HepG2 (cell line): ENCODE measurements around the gene RASSF10. TPM values are rescaled to one million over a fixed set of nuclear protein-coding genes. Genes with fewer than 3 reads are reported as not detected.

ENCODE experiments used
- ARID3A ChIP-seq: IDR thresholded peaks from 2 replicates; pipeline ENCODE4 v1.6.1; 2012; ENCODE audit warnings: low read depth, low read length, improper control_type of control experiment
- ARNT2 ChIP-seq: sonication (generic); formaldehyde crosslinking; IDR thresholded peaks from 2 replicates; pipeline ENCODE4 v1.8.0; 2022; ENCODE audit warnings: mild to moderate bottlenecking, low read depth, missing genetic modification reagents, moderate library complexity
- ARNTL ChIP-seq: sonication (generic); formaldehyde crosslinking; IDR thresholded peaks from 2 replicates; pipeline ENCODE4 v1.4.0; 2020; ENCODE audit warnings: mild to moderate bottlenecking, missing genetic modification reagents
- E2F1 ChIP-seq: sonication (generic); formaldehyde crosslinking; IDR thresholded peaks from 2 replicates; pipeline ENCODE4 v1.5.0; 2020; ENCODE audit warnings: missing genetic modification reagents
- FOXP1 ChIP-seq, 2 experiments: fragments of 450-650 bp in 1 of 2; IDR thresholded peaks; 2 replicates each; pipeline ENCODE4 v1.6.1; 2017 to 2018; ENCODE audit warnings: antibody characterized with exemption in 1 of 2
- GATAD1 ChIP-seq: IDR thresholded peaks from 2 replicates; pipeline ENCODE4 v1.6.1; 2016; ENCODE audit warnings: missing genetic modification reagents, missing compliant biosample characterization
- HNRNPL ChIP-seq: fragments of 200-400 bp; formaldehyde crosslinking; IDR thresholded peaks from 2 replicates; pipeline ENCODE4 v1.6.1; 2017; ENCODE audit warnings: mild to moderate bottlenecking, low read depth, low read length
- KLF6 ChIP-seq: IDR thresholded peaks from 2 replicates; pipeline ENCODE4 v1.8.0; 2016; ENCODE audit warnings: missing biosample characterization, missing genetic modification reagents
- MBNL3 ChIP-seq: fragments of 250-450 bp; sonication (Bioruptor Pico); conservative IDR thresholded peaks from 2 replicates; pipeline ENCODE4 v1.8.0; 2022; ENCODE audit warnings: mild to moderate bottlenecking, inconsistent platforms
- NR2F2 ChIP-seq: IDR thresholded peaks from 2 replicates; pipeline ENCODE4 v1.6.1; 2012; ENCODE audit warnings: low read depth, inconsistent platforms, borderline replicate concordance
- PTBP1 ChIP-seq: fragments of 200-400 bp; formaldehyde crosslinking; IDR thresholded peaks from 2 replicates; pipeline ENCODE4 v1.6.1; 2018; ENCODE audit warnings: low read length, low read depth; ENCODE audit not compliant: poor library complexity, severe bottlenecking
- RORA ChIP-seq: sonication (generic); formaldehyde crosslinking; IDR thresholded peaks from 2 replicates; pipeline ENCODE4 v1.5.0; 2020; ENCODE audit warnings: mild to moderate bottlenecking, missing genetic modification reagents, moderate library complexity
- SALL2 ChIP-seq: sonication (generic); formaldehyde crosslinking; IDR thresholded peaks from 2 replicates; pipeline ENCODE4 v1.8.1; 2023; ENCODE audit warnings: mild to moderate bottlenecking, missing genetic modification reagents, inconsistent platforms
- ZNF143 ChIP-seq: sonication (generic); formaldehyde crosslinking; IDR thresholded peaks from 2 replicates; pipeline ENCODE4 v1.4.0; 2020; ENCODE audit warnings: missing genetic modification reagents
- ZNF441 ChIP-seq: sonication (generic); formaldehyde crosslinking; IDR thresholded peaks from 2 replicates; pipeline ENCODE4 v1.7.0; 2021; ENCODE audit warnings: missing genetic modification reagents, borderline replicate concordance
- ZNF512B ChIP-seq: sonication (generic); formaldehyde crosslinking; IDR thresholded peaks from 2 replicates; pipeline ENCODE4 v1.5.1; 2020; ENCODE audit warnings: missing genetic modification reagents, mild to moderate bottlenecking, borderline replicate concordance
- ZNF557 ChIP-seq: sonication (generic); formaldehyde crosslinking; IDR thresholded peaks from 2 replicates; pipeline ENCODE4 v1.4.0; 2020; ENCODE audit warnings: missing genetic modification reagents
- ZNF816 ChIP-seq: sonication (generic); formaldehyde crosslinking; IDR thresholded peaks from 2 replicates; pipeline ENCODE4 v1.8.0; 2022; ENCODE audit warnings: missing genetic modification reagents, mild to moderate bottlenecking, borderline replicate concordance
- polyA plus RNA-seq, 8 experiments: library from polyadenylated mRNA; depleted of rRNA in 3 of 8; stranded (reverse) in 7 of 8; unstranded in 1 of 8; fragments of >200 nt; fragmentation: Illumina TruSeq in 4 of 8; extraction: Trizol in 4 of 8; gene quantifications; 2 replicates each; pipeline versions ENCODE4 v1.2.1 to v1.2.3, GENCODE V29; 2011 to 2016; ENCODE audit warnings: low read depth in 4 of 8, missing spikeins in 1 of 8, mixed read lengths in 1 of 8; ENCODE audit not compliant: insufficient read depth in 1 of 8
- total RNA-seq, 5 experiments: library from RNA; depleted of rRNA; stranded (reverse); fragments of >200 nt; fragmentation: Illumina TruSeq; extraction: Trizol; gene quantifications; 2 replicates each; pipeline ENCODE4 v1.2.3, GENCODE V29; 2016; ENCODE audit warnings: low read depth in 1 of 5
- TF ChIP-seq, protein P1 (sequence below): sonication (generic); formaldehyde crosslinking; IDR thresholded peaks from 2 replicates; pipeline ENCODE4; 2020; ENCODE audit warnings: missing genetic modification reagents, mild to moderate bottlenecking, borderline replicate concordance
- TF ChIP-seq, protein P2 (sequence below): sonication (generic); formaldehyde crosslinking; IDR thresholded peaks from 2 replicates; pipeline ENCODE4 v1.4.0; 2020; ENCODE audit warnings: mild to moderate bottlenecking, missing genetic modification reagents, borderline replicate concordance

Gene RASSF10
- total and polyA plus RNA-seq, 2 of the 13 experiments (the other 11 are each of a cell fraction or from before 2014, with no cell fraction given): not detected

DNA sequence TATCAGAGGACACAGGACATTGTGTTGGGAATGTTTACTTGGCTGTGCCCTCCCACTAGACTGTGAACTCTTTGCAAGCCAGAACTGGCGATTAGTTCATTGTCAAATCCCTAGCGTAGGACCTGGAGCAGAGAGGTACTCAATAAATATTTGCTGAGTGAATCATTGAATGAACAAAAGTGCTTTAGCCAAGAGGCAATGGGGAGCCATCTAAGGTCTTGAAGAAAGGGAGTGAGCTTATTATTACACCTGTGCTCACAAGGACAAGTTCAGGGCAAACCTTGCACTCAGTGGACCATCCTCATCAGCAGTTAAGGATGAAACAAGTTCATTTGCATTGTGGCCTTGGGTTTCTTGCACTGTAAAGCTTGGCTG is 1.1 kb upstream of the RASSF10 start (continued):
- no peak for TF ChIP-seq E2F1 (CRISPR knock-in tag)
- TF ChIP-seq ZNF557 (CRISPR knock-in tag): 0 out of 2 replicates have a peak, but pooled peaks have one; percentile 39
- TF ChIP-seq, protein P1, sequence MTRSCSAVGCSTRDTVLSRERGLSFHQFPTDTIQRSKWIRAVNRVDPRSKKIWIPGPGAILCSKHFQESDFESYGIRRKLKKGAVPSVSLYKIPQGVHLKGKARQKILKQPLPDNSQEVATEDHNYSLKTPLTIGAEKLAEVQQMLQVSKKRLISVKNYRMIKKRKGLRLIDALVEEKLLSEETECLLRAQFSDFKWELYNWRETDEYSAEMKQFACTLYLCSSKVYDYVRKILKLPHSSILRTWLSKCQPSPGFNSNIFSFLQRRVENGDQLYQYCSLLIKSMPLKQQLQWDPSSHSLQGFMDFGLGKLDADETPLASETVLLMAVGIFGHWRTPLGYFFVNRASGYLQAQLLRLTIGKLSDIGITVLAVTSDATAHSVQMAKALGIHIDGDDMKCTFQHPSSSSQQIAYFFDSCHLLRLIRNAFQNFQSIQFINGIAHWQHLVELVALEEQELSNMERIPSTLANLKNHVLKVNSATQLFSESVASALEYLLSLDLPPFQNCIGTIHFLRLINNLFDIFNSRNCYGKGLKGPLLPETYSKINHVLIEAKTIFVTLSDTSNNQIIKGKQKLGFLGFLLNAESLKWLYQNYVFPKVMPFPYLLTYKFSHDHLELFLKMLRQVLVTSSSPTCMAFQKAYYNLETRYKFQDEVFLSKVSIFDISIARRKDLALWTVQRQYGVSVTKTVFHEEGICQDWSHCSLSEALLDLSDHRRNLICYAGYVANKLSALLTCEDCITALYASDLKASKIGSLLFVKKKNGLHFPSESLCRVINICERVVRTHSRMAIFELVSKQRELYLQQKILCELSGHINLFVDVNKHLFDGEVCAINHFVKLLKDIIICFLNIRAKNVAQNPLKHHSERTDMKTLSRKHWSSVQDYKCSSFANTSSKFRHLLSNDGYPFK: no peak
- no peak for TF ChIP-seq RORA (CRISPR knock-in tag)
- TF ChIP-seq ZNF441 (CRISPR knock-in tag): peak; percentile 65; the same call in 1 of the 2 replicates
- TF ChIP-seq KLF6 (CRISPR knock-in tag): no peak
- TF ChIP-seq ARID3A: peak; percentile 75; the same call in 1 of the 2 replicates
- TF ChIP-seq ZNF512B (CRISPR knock-in tag): peak; percentile 19; the same call in 1 of the 2 replicates
- TF ChIP-seq SALL2 (CRISPR knock-in tag): no peak
- no peak for TF ChIP-seq ZNF143 (CRISPR knock-in tag)
- TF ChIP-seq ZNF816 (CRISPR knock-in tag): 0 out of 2 replicates have a peak, but pooled peaks have one; percentile 59
- TF ChIP-seq FOXP1 (IDR thresholded peaks at IDR 0.05): no peak
- TF ChIP-seq FOXP1 (CRISPR knock-in tag; IDR thresholded peaks at IDR 0.05): peak; percentile 84
- TF ChIP-seq MBNL3 (CRISPR knock-in tag): no peak
- TF ChIP-seq NR2F2: peak; percentile 30; the same call in 1 of the 2 replicates
- TF ChIP-seq, protein P2, sequence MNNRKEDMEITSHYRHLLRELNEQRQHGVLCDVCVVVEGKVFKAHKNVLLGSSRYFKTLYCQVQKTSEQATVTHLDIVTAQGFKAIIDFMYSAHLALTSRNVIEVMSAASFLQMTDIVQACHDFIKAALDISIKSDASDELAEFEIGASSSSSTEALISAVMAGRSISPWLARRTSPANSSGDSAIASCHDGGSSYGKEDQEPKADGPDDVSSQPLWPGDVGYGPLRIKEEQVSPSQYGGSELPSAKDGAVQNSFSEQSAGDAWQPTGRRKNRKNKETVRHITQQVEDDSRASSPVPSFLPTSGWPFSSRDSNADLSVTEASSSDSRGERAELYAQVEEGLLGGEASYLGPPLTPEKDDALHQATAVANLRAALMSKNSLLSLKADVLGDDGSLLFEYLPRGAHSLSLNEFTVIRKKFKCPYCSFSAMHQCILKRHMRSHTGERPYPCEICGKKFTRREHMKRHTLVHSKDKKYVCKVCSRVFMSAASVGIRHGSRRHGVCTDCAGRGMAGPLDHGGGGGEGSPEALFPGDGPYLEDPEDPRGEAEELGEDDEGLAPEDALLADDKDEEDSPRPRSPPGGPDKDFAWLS (CRISPR knock-in tag): peak; percentile 46; the same call in 1 of the 2 replicates
- TF ChIP-seq PTBP1: no peak
- TF ChIP-seq ARNT2 (CRISPR knock-in tag): no peak
- no peak for TF ChIP-seq HNRNPL
- 0 out of 2 replicates have a peak, but pooled peaks have one; percentile 55 for TF ChIP-seq ARNTL (CRISPR knock-in tag)
- TF ChIP-seq GATAD1: peak; percentile 52
